K562 (cell line): Measurements from ENCODE around the gene FIS1. TPM values are rescaled to one million over a fixed set of nuclear protein-coding genes. Genes with fewer than 3 reads are reported as not detected.

Source experiments
- ATAC-seq: fragments of 200-7000 bp; cut with Tn5 transposase; 3 replicates; pipeline ENCODE4 v1.9.1; 2020; ENCODE audit warnings: moderate library complexity
- BruUV-seq: library from RNA; stranded (reverse); fragments of 400-500 nt; replicated peaks from 2 replicates; lab custom pipeline; 2021; lab: Mats Ljungman, UMichigan
- CTCF ChIA-PET: fragments of 300-600 bp; formaldehyde crosslinking; extraction: SDS; loops from one replicate; lab custom pipeline; 2021; ENCODE audit warnings: low intra/inter-chr PET ratio; lab: Yijun Ruan, JAX
- POLR2A ChIA-PET: fragments of 300-600, 350-650 bp; sonication (Branson Sonifier 250); formaldehyde crosslinking; extraction: SDS; loops from one replicate; lab custom pipeline; 2021; ENCODE audit warnings: antibody characterized with exemption, inconsistent platforms; lab: Yijun Ruan, JAX
- DNase-seq, 4 experiments: peaks; one replicate each; pipeline versions ENCODE4 v3.0.0 to v3.0.0-alpha.2; 2011 to 2018; ENCODE audit warnings: low spot score in 3 of 4, mixed read lengths in 3 of 4; ENCODE audit errors: extremely low read depth in 1 of 4
- FAIRE-seq: peaks from 2 replicates; lab custom pipeline; 2011; peaks lifted over from hg19 to GRCh38; lab: Jason Lieb, UNC
- H2AFZ ChIP-seq: 2 replicates; pipeline ENCODE4 v1.6.0; 2011; ENCODE audit warnings: low read depth, low read length, control low read depth, inconsistent platforms
- H3K27ac ChIP-seq: fragments of 200-600 bp; 3 replicates; pipeline ENCODE4 v1.8.0; 2011; ENCODE audit warnings: low read depth, mild to moderate bottlenecking, control low read depth, inconsistent platforms, low read length, moderate library complexity, mixed read lengths; ENCODE audit errors: extremely low read depth
- H3K27me3 ChIP-seq, 2 experiments: fragments of 300-600 bp in 1 of 2; 2 replicates in 1 of 2; 3 replicates in 1 of 2; pipeline versions ENCODE4 v1.6.0 to v1.8.0; 2011; ENCODE audit warnings: inconsistent platforms in 2 of 2, low read length in 2 of 2, mild to moderate bottlenecking in 1 of 2, mixed read lengths in 1 of 2, moderate library complexity in 1 of 2; ENCODE audit not compliant: control insufficient read depth in 2 of 2, insufficient read depth in 2 of 2
- H3K36me3 ChIP-seq: fragments of 300-600 bp; 3 replicates; pipeline ENCODE4 v1.8.0; 2011; ENCODE audit warnings: mild to moderate bottlenecking, low read length, inconsistent platforms; ENCODE audit not compliant: control insufficient read depth, insufficient read depth
- H3K4me1 ChIP-seq, 2 experiments: fragments of 200-600 bp in 1 of 2; replicated peaks in 1 of 2; 2 replicates in 1 of 2; 3 replicates in 1 of 2; pipeline versions ENCODE4 v1.5.1 to v1.8.0; 2011; ENCODE audit warnings: inconsistent platforms in 2 of 2, low read length in 2 of 2, mild to moderate bottlenecking in 1 of 2, mixed read lengths in 1 of 2, moderate library complexity in 1 of 2; ENCODE audit not compliant: control insufficient read depth in 2 of 2, insufficient read depth in 2 of 2
- H3K4me2 ChIP-seq: 2 replicates; pipeline ENCODE4 v1.6.1; 2011; ENCODE audit warnings: low read length, control low read depth, inconsistent platforms, mixed read lengths; ENCODE audit not compliant: insufficient read depth
- H3K4me3 ChIP-seq: fragments of 200-600 bp; sonication (generic), shearing (Covaris generic); 2 replicates; pipeline ENCODE4 v1.5.1; 2016; ENCODE audit warnings: control low read depth, inconsistent platforms
- H3K79me2 ChIP-seq: fragments of 200-600 bp; 3 replicates; pipeline ENCODE4 v1.8.0; 2011; ENCODE audit warnings: low read length, inconsistent platforms; ENCODE audit not compliant: control insufficient read depth, insufficient read depth
- H3K9ac ChIP-seq, 2 experiments: 2 replicates each; pipeline versions ENCODE4 v1.6.0 to v1.6.1; 2011; ENCODE audit warnings: low read depth in 2 of 2, low read length in 2 of 2, control low read depth in 1 of 2, inconsistent platforms in 1 of 2, mild to moderate bottlenecking in 1 of 2, mixed read lengths in 1 of 2; ENCODE audit not compliant: insufficient read depth in 1 of 2
- H3K9me1 ChIP-seq: one replicate; pipeline ENCODE4 v1.6.0; 2011; ENCODE audit warnings: inconsistent platforms, mild to moderate bottlenecking, low read length, moderate library complexity; ENCODE audit not compliant: control insufficient read depth, insufficient read depth
- H3K9me3 ChIP-seq: replicated peaks from 2 replicates; pipeline ENCODE4 v1.5.1; 2011; ENCODE audit warnings: low read depth, low read length, inconsistent platforms; ENCODE audit not compliant: control insufficient read depth, insufficient read depth
- H4K20me1 ChIP-seq: replicated peaks from 2 replicates; pipeline ENCODE4 v1.6.1; 2011; ENCODE audit warnings: low read length, inconsistent platforms, mixed read lengths; ENCODE audit not compliant: control insufficient read depth, insufficient read depth
- ATF3 ChIP-seq, 2 experiments: fragments of 450-650 bp in 1 of 2; sonication (generic) in 1 of 2; formaldehyde crosslinking in 1 of 2; IDR thresholded peaks in 1 of 2; conservative IDR thresholded peaks in 1 of 2; 2 replicates each; pipeline versions ENCODE4 v1.6.1 to v1.8.1; 2016 to 2023; ENCODE audit warnings: mild to moderate bottlenecking in 2 of 2, moderate library complexity in 2 of 2, inconsistent platforms in 1 of 2, missing genetic modification reagents in 1 of 2
- GABPB1 ChIP-seq: sonication (generic); formaldehyde crosslinking; IDR thresholded peaks from 2 replicates; pipeline ENCODE4 v1.8.0; 2022; ENCODE audit warnings: mild to moderate bottlenecking, missing genetic modification reagents
- HDAC1 ChIP-seq, 2 experiments: fragments of 450-650 bp; IDR thresholded peaks; 2 replicates each; pipeline ENCODE4 v1.6.1; 2016 to 2017; ENCODE audit warnings: inconsistent platforms in 1 of 2, mild to moderate bottlenecking in 1 of 2, moderate library complexity in 1 of 2
- PHB2 ChIP-seq: fragments of 450-650 bp; IDR thresholded peaks from 2 replicates; pipeline ENCODE4 v1.6.1; 2017; ENCODE audit warnings: low read depth
- UBTF ChIP-seq, 2 experiments: IDR thresholded peaks; 2 replicates each; pipeline ENCODE4 v1.6.1; 2012; ENCODE audit warnings: improper control_type of control experiment in 2 of 2, low read depth in 2 of 2, low read length in 2 of 2, borderline replicate concordance in 1 of 2
- YBX1 ChIP-seq: fragments of 450-650 bp; IDR thresholded peaks from 2 replicates; pipeline ENCODE4 v1.7.1; 2016; ENCODE audit warnings: mild to moderate bottlenecking
- ZBTB2 ChIP-seq: fragments of 450-650 bp; IDR thresholded peaks from 2 replicates; pipeline ENCODE4 v1.6.1; 2016; ENCODE audit warnings: antibody characterized with exemption
- WGBS: fragments of 100-300 bp; shearing (Covaris generic); methylation state at CpG from one replicate; pipeline ENCODE4 v1.1.6; 2016; ENCODE audit warnings: low coverage, mixed read lengths; ENCODE audit not compliant: insufficient coverage; ENCODE audit errors: missing lambda C conversion rate; 5-methylcytosine and 5-hydroxymethylcytosine counted together
- in situ Hi-C: fragments of 300-500 bp; cut with MboI; formaldehyde crosslinking; loops from 4 replicates; pipeline ENCODE4 v1.15.0; 2018; ENCODE audit warnings: inconsistent platforms, mixed read lengths
- intact Hi-C: fragments of 100-400 bp; cut with micrococcal nuclease; formaldehyde crosslinking; loops from 2 replicates; pipeline ENCODE4 v1.14.2; 2022
- polyA plus RNA-seq, 8 experiments: library from polyadenylated mRNA; depleted of rRNA in 4 of 8; stranded (reverse) in 5 of 8; unstranded in 3 of 8; fragments of >200 nt; fragmentation: Nextera tagmentation in 2 of 8; fragmentation: Illumina TruSeq in 1 of 8; extraction: Ambion mirVana in 2 of 8; extraction: Trizol in 1 of 8; gene quantifications; 2 replicates each; pipeline versions ENCODE4 v1.2.1 to v1.2.3, GENCODE V29; 2011 to 2014; ENCODE audit warnings: inconsistent platforms in 1 of 8, missing spikeins in 1 of 8
- total RNA-seq, 7 experiments: library from RNA; depleted of rRNA in 6 of 7; stranded (reverse); fragments of >200 nt in 6 of 7; fragmentation: Illumina TruSeq in 2 of 7; extraction: Trizol in 2 of 7; gene quantifications; 2 replicates each; pipeline versions ENCODE4 v1.2.1 to v1.2.3, GENCODE V29; 2011 to 2021; ENCODE audit warnings: low replicate concordance in 1 of 7

The FIS1 gene
- total and polyA plus RNA-seq, 9 of the 15 experiments (the other 6 are each of a cell fraction or from before 2014, with no cell fraction given) = 86.0 to 257 (median 144) TPM

GRCh38 chr7:101236292-101236835 is 8.5 kb downstream of the FIS1 start (continued):
- no peak for TF ChIP-seq UBTF (IDR thresholded peaks at IDR 0.05; ENCODE audit: borderline replicate concordance in 1 of 2, low read depth in 2 of 2, low read length in 2 of 2)
- no peak for TF ChIP-seq ATF3 (IDR thresholded peaks at IDR 0.05)
- no peak for TF ChIP-seq ATF3 (CRISPR knock-in tag; conservative IDR thresholded peaks at IDR 0.05)
- no peak for TF ChIP-seq PHB2
- no peak for TF ChIP-seq YBX1
- no peak for TF ChIP-seq HDAC1 (IDR thresholded peaks at IDR 0.05)
- TF ChIP-seq, all 486 proteins: peak for 3

- ChIA-PET CTCF (interaction anchor here (0.6 kb wide), 1 partner anchor 108 kb away, joined by 3 read pairs; no protein-coding TSS in a partner anchor), POLR2A (interaction anchor here (1.0 to 2.2 kb wide), 4 partner anchors 8 to 91 kb away, joined by 3 to 22 read pairs (median 3); partner anchors contain the start of gene ZNHIT1)
- no peak for FAIRE-seq
- no TSS peak for BruUV-seq
- H3K79me2 ChIP-seq = peaks cover under 1% of the 10 kb centered on the region; the same call in 1 of the 3 replicates
- no peak overlapping the region for H2AFZ ChIP-seq
- ATAC-seq = no peak
- H4K20me1 ChIP-seq = peaks cover 3% of the 10 kb centered on the region; the same call in 1 of the 2 replicates
- peaks cover 25 to 81% of the 10 kb centered on the region in 2 experiments; a peak in 4 of 5 replicates for H3K4me1 ChIP-seq
- no peaks in the 10 kb centered on the region for H3K9me3 ChIP-seq
- intact Hi-C loops = loop anchor here (2.0 kb wide), 1 partner anchor 47 kb away; no protein-coding TSS in a partner anchor
- H3K4me3 ChIP-seq = no peak overlapping the region
- DNase-seq = peak in 1 of 4 experiments; percentile 12
- H3K9me1 ChIP-seq = no peaks in the 10 kb centered on the region
- 73% methylated on average over 8 of the region's 9 CpGs for WGBS
- H3K27ac ChIP-seq = no peak overlapping the region
- TF ChIP-seq ZBTB2 = no peak
- TF ChIP-seq GABPB1 (CRISPR knock-in tag) = 0 out of 2 replicates have a peak, but pooled peaks have one; percentile 20
- in situ Hi-C loops = no loop called here
- peaks cover 34% of the 10 kb centered on the region for H3K36me3 ChIP-seq
- H3K9ac ChIP-seq = peak overlapping the region in 1 of 2 experiments; percentile 44; a peak in 2 of 4 replicates
- H3K4me2 ChIP-seq = no peak overlapping the region
- H3K27me3 ChIP-seq = no peaks in the 10 kb centered on the region
Observed at GRCh38 chr7:101235522-101235921, 9.4 kb downstream of the FIS1 start.
